NT2/D1 (cell line): ENCODE data around the gene CAB39L.

Experiments
- SUZ12 ChIP-seq: IDR thresholded peaks from 2 replicates; pipeline ENCODE4 v1.6.1; 2011; ENCODE audit not compliant: insufficient read length, insufficient read depth; ENCODE audit errors: extremely low read depth
- YY1 ChIP-seq: IDR thresholded peaks from 2 replicates; pipeline ENCODE4 v1.6.1; 2011; ENCODE audit not compliant: insufficient read length, insufficient read depth
- ZNF274 ChIP-seq: IDR thresholded peaks from 2 replicates; pipeline ENCODE4 v1.6.1; 2011; ENCODE audit warnings: mild to moderate bottlenecking, low read depth, low read length

GRCh38 chr13:49452725-49453457 lies 9.0 kb upstream of the CAB39L start:
- TF ChIP-seq SUZ12 (no peak), ZNF274 (no peak), YY1 (no peak)
